Measurements from ENCODE around the gene UBE3C.

GRCh38 chr7:157299613-157300368 is 161.1 kb downstream of the UBE3C start:
- TF ChIP-seq CBX2 (IDR thresholded peaks at IDR 0.05; ENCODE audit: low read depth, low read length) (no peak), CBX2 (CRISPR knock-in tag; IDR thresholded peaks at IDR 0.05; ENCODE audit: low read depth) (no peak), CTCF (CRISPR knock-in tag; IDR thresholded peaks at IDR 0.05) (peak; percentile 57), GFI1 (CRISPR knock-in tag; IDR thresholded peaks at IDR 0.05; ENCODE audit: borderline replicate concordance) (no peak)

Measured in HepG2 (cell line).